Lung (tissue), 12 donors: ENCODE results near the gene ATP6AP2. TPM values are rescaled to one million over a fixed set of nuclear protein-coding genes. Genes with fewer than 3 reads are reported as not detected.

Experiments used
- ATAC-seq: fragments of 200-7000 bp; cut with Tn5 transposase; one replicate; pipeline ENCODE4 v1.9.1; 2020; ENCODE audit warnings: moderate number of reproducible peaks; ENCODE audit not compliant: insufficient read depth, low FRiP score
- DNase-seq, 3 donors: peaks; one replicate each; pipeline ENCODE4 v3.0.0-alpha.2; 2013 to 2017
- H3K27ac ChIP-seq, 2 donors: one replicate each; pipeline ENCODE4 v1.5.1; 2013; ENCODE audit warnings: mild to moderate bottlenecking in 2 of 2, moderate library complexity in 2 of 2, control low read depth in 1 of 2, inconsistent platforms in 1 of 2, low read depth in 1 of 2, low read length in 1 of 2
- H3K27me3 ChIP-seq, 3 donors: one replicate each; pipeline ENCODE4 v1.5.1; 2013; ENCODE audit warnings: low read length in 2 of 3; ENCODE audit not compliant: control insufficient read depth in 3 of 3, insufficient read depth in 3 of 3
- H3K36me3 ChIP-seq, 4 donors: one replicate each; pipeline ENCODE4 v1.5.1; 2013; ENCODE audit warnings: low read length in 4 of 4, mild to moderate bottlenecking in 1 of 4, moderate library complexity in 1 of 4; ENCODE audit not compliant: control insufficient read depth in 4 of 4, insufficient read depth in 4 of 4
- H3K4me1 ChIP-seq, 5 donors: one replicate each; pipeline ENCODE4 v1.5.1; 2013; ENCODE audit warnings: low read length in 5 of 5, mild to moderate bottlenecking in 2 of 5, moderate library complexity in 1 of 5; ENCODE audit not compliant: control insufficient read depth in 5 of 5, insufficient read depth in 5 of 5
- H3K4me3 ChIP-seq: one replicate; pipeline ENCODE4 v1.5.1; 2013; ENCODE audit warnings: mild to moderate bottlenecking, control low read depth, moderate library complexity
- H3K9ac ChIP-seq, 2 donors: one replicate each; pipeline ENCODE4 v1.5.1; 2013; ENCODE audit warnings: low read length in 2 of 2, control low read depth in 1 of 2; ENCODE audit not compliant: insufficient read depth in 1 of 2
- H3K9me3 ChIP-seq, 4 donors: one replicate each; pipeline ENCODE4 v1.5.1; 2013; ENCODE audit warnings: low read length in 3 of 4, mild to moderate bottlenecking in 1 of 4, moderate library complexity in 1 of 4; ENCODE audit not compliant: control insufficient read depth in 4 of 4, insufficient read depth in 3 of 4
- WGBS, 2 donors: extraction: QIAGEN DNeasy Blood & Tissue Kit; methylation state at CpG; one replicate each; pipeline ENCODE4 v1.1.7; 2013; 5-methylcytosine and 5-hydroxymethylcytosine counted together
- polyA plus RNA-seq, 2 donors: library from polyadenylated mRNA; stranded (reverse); fragments of 200-250 nt; gene quantifications; one replicate each; pipeline ENCODE4 v1.2.1, GENCODE V29; 2013
- total RNA-seq, 2 donors: library from RNA; depleted of rRNA in 1 of 2; stranded (reverse); fragments of >200 nt in 1 of 2; gene quantifications; one replicate each; pipeline ENCODE4 v1.2.1, GENCODE V29; 2014 to 2021
- TF ChIP-seq, protein P1 (sequence below): IDR thresholded peaks from 2 replicates; pipeline ENCODE4 v1.5.1; 2012; ENCODE audit warnings: mild to moderate bottlenecking; ENCODE audit errors: control extremely low read depth, extremely low read depth
- donor health status: control.
- donor health status: control.
- donor health status: Bipolar disorder and iron deficiency.
- donor health status: healthy.
- donor health status: DM: yes; HTN: yes; CAD: no.

The ATP6AP2 gene
- total and polyA plus RNA-seq, 4 donors: 65.9 to 113 (median 106) TPM

DNA sequence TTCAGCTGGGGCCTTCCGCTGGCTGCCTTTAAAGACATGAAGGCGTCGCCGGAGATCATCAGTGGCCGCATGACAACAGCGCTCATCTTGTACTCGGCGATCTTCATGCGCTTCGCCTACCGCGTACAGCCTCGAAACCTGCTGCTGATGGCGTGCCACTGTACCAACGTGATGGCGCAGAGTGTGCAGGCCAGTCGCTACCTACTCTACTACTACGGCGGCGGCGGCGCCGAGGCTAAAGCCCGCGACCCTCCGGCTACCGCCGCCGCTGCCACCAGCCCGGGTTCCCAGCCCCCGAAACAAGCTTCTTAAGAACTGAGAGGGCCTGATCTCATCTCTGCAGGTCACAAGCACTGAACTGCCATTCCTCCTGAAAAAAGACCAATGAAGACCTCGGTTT is 42.9 kb downstream of the ATP6AP2 start:
- Histone ChIP-seq H3K4me1 (peaks cover 0 to 2% (median 0%) of the 10 kb centered on the region in 5 donors), H3K27me3 (peaks cover 0 to 24% (median 8%) of the 10 kb centered on the region in 3 donors), H3K36me3 (peaks cover 0 to 7% (median 1%) of the 10 kb centered on the region in 4 donors), H3K9ac (no peak overlapping the region), H3K9me3 (peaks cover 0 to 11% (median 0%) of the 10 kb centered on the region in 4 donors), H3K4me3 (no peak overlapping the region), H3K27ac (no peak overlapping the region)
- ATAC-seq (no peak), DNase-seq (no peak)
- TF ChIP-seq, protein P1, sequence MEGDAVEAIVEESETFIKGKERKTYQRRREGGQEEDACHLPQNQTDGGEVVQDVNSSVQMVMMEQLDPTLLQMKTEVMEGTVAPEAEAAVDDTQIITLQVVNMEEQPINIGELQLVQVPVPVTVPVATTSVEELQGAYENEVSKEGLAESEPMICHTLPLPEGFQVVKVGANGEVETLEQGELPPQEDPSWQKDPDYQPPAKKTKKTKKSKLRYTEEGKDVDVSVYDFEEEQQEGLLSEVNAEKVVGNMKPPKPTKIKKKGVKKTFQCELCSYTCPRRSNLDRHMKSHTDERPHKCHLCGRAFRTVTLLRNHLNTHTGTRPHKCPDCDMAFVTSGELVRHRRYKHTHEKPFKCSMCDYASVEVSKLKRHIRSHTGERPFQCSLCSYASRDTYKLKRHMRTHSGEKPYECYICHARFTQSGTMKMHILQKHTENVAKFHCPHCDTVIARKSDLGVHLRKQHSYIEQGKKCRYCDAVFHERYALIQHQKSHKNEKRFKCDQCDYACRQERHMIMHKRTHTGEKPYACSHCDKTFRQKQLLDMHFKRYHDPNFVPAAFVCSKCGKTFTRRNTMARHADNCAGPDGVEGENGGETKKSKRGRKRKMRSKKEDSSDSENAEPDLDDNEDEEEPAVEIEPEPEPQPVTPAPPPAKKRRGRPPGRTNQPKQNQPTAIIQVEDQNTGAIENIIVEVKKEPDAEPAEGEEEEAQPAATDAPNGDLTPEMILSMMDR: no peak
- 87 to 93% methylated on average over 32 of the region's 32 CpGs for WGBS, 2 donors

DNA sequence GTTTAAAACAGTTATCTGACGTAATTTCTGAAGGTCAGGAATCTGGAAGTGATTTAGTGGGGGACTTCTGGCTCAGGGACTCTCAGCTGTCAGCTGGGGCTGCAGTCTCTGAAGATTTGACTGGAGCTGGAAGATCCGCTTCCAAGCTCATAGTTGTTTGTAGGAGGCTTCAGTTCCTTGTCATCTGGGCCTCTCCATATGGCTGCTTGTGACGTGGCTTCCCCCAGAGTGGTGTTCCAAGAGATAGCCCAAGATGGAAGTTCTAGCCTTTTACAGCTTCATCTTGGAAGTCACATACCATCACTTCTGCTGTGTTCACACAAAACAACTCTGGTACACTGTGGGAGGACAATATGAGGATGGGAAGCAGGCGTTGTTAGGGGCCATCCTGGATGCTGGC is 44.5 kb downstream of the ATP6AP2 start:
- Histone ChIP-seq H3K27ac (no peak overlapping the region), H3K27me3 (peaks cover 0 to 26% (median 10%) of the 10 kb centered on the region in 3 donors), H3K4me1 (no peaks in the 10 kb centered on the region), H3K36me3 (peaks cover 0 to 12% (median 1%) of the 10 kb centered on the region in 4 donors), H3K4me3 (no peak overlapping the region), H3K9ac (no peak overlapping the region), H3K9me3 (peaks cover 0 to 11% (median 0%) of the 10 kb centered on the region in 4 donors)
- no peak for DNase-seq
- TF ChIP-seq, protein P1: no peak
- WGBS, 2 donors: 93 to 95% methylated on average over 4 of the region's 4 CpGs
- no peak for ATAC-seq

DNA sequence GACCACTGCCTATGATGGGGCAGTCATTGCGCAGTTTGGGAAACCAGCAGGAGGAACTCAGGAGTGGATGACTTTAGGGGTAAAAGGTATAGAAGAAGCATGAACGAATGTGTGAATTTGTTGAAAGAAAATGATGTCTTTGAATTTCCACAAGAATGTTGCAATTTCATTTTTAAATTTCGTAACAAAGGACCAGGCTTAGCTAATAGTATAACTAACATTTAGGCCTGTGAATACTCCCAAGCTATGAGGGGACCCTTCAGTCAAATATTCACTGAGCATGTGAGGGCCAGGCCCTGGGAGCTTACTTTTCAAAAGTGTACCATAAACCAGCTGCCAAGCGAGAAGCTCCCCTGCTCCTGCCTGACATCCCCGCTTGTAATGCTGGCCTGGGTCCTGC is 47.7 kb downstream of the ATP6AP2 start:
- Histone ChIP-seq H3K9ac (no peak overlapping the region), H3K4me1 (peaks cover 0 to 2% (median 0%) of the 10 kb centered on the region in 5 donors), H3K9me3 (peaks cover 0 to 4% (median 0%) of the 10 kb centered on the region in 4 donors), H3K27ac (no peak overlapping the region), H3K27me3 (peaks cover 3 to 39% (median 12%) of the 10 kb centered on the region in 3 donors), H3K36me3 (peaks cover 0 to 18% (median 3%) of the 10 kb centered on the region in 4 donors), H3K4me3 (no peak overlapping the region)
- TF ChIP-seq, protein P1: no peak
- no peak for ATAC-seq
- DNase-seq: peak in 1 of 3 donors; percentile 4
- WGBS, 2 donors: 71 to 87% methylated on average over 5 of the region's 5 CpGs

DNA sequence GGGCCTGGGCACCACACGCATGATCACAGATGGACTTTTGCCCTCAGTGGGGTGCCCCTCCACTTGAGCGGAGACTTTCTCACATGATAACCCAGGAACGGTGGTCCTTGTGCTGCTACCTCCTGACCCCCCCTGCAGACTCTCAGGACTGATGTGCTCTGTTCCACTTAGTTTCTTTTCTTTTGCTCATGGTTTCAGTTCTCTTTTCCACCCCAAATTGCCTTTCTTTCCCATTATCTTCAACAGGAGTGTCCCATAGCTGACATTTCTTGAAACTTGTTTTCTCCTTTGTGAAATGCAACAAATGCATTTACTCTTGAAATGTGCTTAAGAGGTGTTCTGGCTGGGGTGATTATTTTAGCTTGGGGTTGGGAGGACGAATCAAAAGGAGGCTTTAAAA is 51.4 kb downstream of the ATP6AP2 start:
- WGBS, 2 donors: 93 to 94% methylated on average over 4 of the region's 4 CpGs
- H3K4me1 ChIP-seq: peaks cover 0 to 2% (median 0%) of the 10 kb centered on the region in 5 donors
- peaks cover 0 to 2% (median 0%) of the 10 kb centered on the region in 4 donors for H3K9me3 ChIP-seq
- TF ChIP-seq, protein P1: no peak
- H3K4me3 ChIP-seq: no peak overlapping the region
- H3K27me3 ChIP-seq: peaks cover 3 to 39% (median 12%) of the 10 kb centered on the region in 3 donors
- ATAC-seq (no peak), DNase-seq (no peak)
- no peak overlapping the region for H3K9ac ChIP-seq
- H3K36me3 ChIP-seq: peaks cover 3 to 29% (median 8%) of the 10 kb centered on the region in 4 donors
- no peak overlapping the region for H3K27ac ChIP-seq
